ENCODE measurements around the gene FAM117B.

FAM117B gene

DNA sequence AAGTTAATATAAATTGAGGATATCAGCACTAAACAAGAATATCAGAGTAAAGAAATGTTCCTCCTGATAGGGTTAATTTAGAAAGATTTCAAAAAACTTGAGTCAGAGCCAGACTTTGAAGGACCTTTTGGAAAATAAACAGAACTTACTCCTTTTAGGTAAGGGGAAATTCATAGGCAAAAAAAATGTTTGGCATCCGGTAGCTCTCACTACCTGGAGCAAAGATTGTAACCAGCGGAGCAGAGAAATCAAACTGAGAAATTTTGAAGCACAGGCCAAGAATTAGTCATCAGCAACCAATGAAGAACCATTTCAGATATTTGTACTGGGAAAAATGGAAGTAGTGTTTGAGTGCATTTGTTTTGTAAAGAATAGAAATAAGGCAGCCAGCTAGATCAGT, 123.8 kb downstream of the FAM117B start:
- no peak for TF ChIP-seq ZFX (IDR thresholded peaks at IDR 0.05)
- TF ChIP-seq CTCF (conservative IDR thresholded peaks at IDR 0.05): no peak
- no peak overlapping the region for H3K27ac ChIP-seq

GRCh38 chr2:202760848-202761247, 126.1 kb downstream of the FAM117B start:
- H3K27ac ChIP-seq: no peak overlapping the region
- no peak for TF ChIP-seq CTCF (conservative IDR thresholded peaks at IDR 0.05)
- no peak for TF ChIP-seq ZFX (IDR thresholded peaks at IDR 0.05)

DNA sequence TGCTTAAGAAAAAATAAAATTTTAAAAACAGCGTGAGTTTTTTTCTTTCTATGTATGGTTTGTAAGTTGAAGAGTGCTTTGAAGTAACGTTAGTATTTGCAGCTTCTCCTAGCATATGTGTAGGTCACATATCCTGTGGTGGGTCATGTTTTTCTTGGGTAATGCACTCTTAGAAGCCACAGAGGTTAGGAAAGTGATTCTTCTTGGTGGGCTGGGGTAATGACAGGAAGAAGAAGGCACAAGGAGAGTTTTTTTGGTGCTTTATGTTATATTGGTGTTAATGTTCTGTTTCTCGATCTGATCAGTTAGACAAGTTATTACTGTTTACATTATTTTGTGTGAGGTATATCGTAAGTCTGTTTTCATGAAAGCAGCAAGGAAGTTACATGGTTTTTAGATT, 127.8 kb downstream of the FAM117B start:
- H3K27ac ChIP-seq: no peak overlapping the region
- no peak for TF ChIP-seq ZFX (IDR thresholded peaks at IDR 0.05)
- TF ChIP-seq CTCF (conservative IDR thresholded peaks at IDR 0.05): no peak

GRCh38 chr2:202763916-202764315, 129.1 kb downstream of the FAM117B start:
- H3K27ac ChIP-seq: no peak overlapping the region
- TF ChIP-seq CTCF (conservative IDR thresholded peaks at IDR 0.05) (no peak), ZFX (IDR thresholded peaks at IDR 0.05) (no peak)

- no peak overlapping the region for H3K27ac ChIP-seq
Observed at GRCh38 chr2:202764991-202765390, 130.2 kb downstream of the FAM117B start.

DNA sequence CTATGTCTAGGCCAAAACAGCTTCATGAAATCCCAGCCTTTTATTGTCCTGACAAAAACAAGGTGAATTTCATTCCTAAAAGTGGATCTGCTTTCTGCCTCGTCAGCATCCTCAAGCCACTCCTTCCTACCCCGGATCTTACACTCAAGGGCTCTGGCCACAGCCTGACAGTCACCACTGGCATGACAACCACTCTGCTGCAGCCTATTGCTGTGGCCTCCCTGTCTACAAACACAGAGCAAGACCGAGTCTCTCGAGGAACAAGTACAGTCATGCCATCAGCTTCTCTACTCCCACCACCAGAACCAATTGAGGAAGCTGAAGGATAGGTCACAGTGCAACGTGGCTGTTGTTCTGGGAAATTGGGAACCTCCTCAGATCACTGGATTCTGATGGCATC, 130.7 kb downstream of the FAM117B start:
- H3K27ac ChIP-seq: no peak overlapping the region
- TF ChIP-seq ZFX (IDR thresholded peaks at IDR 0.05) (no peak), CTCF (conservative IDR thresholded peaks at IDR 0.05) (no peak)

More at GRCh38 chr2:202764991-202765390, 130.2 kb downstream of the FAM117B start:
- TF ChIP-seq ZFX (IDR thresholded peaks at IDR 0.05): no peak
- no peak for TF ChIP-seq CTCF (conservative IDR thresholded peaks at IDR 0.05)

- no peak overlapping the region for H3K27ac ChIP-seq
- TF ChIP-seq ZFX (IDR thresholded peaks at IDR 0.05): no peak
- TF ChIP-seq CTCF (conservative IDR thresholded peaks at IDR 0.05): no peak
Observed at GRCh38 chr2:202768273-202768672, 133.5 kb downstream of the FAM117B start.

All from C4-2B (cell line).